H1 (cell line): ENCODE measurements around the gene LCN6. TPM values are rescaled to one million over a fixed set of nuclear protein-coding genes. Genes with fewer than 3 reads are reported as not detected.
"Not testable (repeated sequence)": the region's sequence is repeated elsewhere in the genome, so short reads cannot be mapped to it uniquely, and the experiment has no call there.

Source experiments
- CTCF ChIA-PET: fragments of 300-600 bp; sonication (Branson Sonifier 250); formaldehyde crosslinking; loops from one replicate; lab custom pipeline; 2021; ENCODE audit not compliant: partially characterized antibody; lab: Charles Lee
- POLR2A ChIA-PET: fragments of 300-600 bp; sonication (Branson Sonifier 250); formaldehyde crosslinking; loops from one replicate; lab custom pipeline; 2021; ENCODE audit warnings: inconsistent platforms; ENCODE audit not compliant: partially characterized antibody; lab: Charles Lee
- DNase-seq, 2 experiments: peaks; one replicate each; pipeline versions ENCODE4 v3.0.0 to v3.0.0-alpha.2; 2010 to 2022; ENCODE audit warnings: low spot score in 2 of 2, low read depth in 1 of 2, mixed read lengths in 1 of 2
- FAIRE-seq: peaks from 2 replicates; lab custom pipeline; 2011; peaks lifted over from hg19 to GRCh38; lab: Jason Lieb, UNC
- H2AFZ ChIP-seq: 2 replicates; pipeline ENCODE4 v1.8.1; 2012; ENCODE audit warnings: low read length, inconsistent platforms
- H2AK5ac ChIP-seq: 2 replicates; pipeline ENCODE4 v1.6.1; 2013; ENCODE audit warnings: low read depth, low read length
- H2BK120ac ChIP-seq: replicated peaks from 2 replicates; pipeline ENCODE3; 2013; ENCODE audit warnings: low read depth, low read length, inconsistent platforms
- H2BK12ac ChIP-seq: 2 replicates; pipeline ENCODE4 v1.6.1; 2013; ENCODE audit warnings: low read depth, low read length
- H2BK15ac ChIP-seq: 2 replicates; pipeline ENCODE4 v1.6.1; 2013; ENCODE audit warnings: low read length
- H2BK20ac ChIP-seq: 2 replicates; pipeline ENCODE4 v1.6.1; 2013; ENCODE audit warnings: low read length
- H2BK5ac ChIP-seq: 2 replicates; pipeline ENCODE4 v1.6.1; 2013; ENCODE audit warnings: low read depth, low read length
- H3K14ac ChIP-seq: 2 replicates; pipeline ENCODE4 v1.6.1; 2013; ENCODE audit warnings: inconsistent platforms; ENCODE audit not compliant: insufficient read length
- H3K18ac ChIP-seq: 2 replicates; pipeline ENCODE4 v1.6.1; 2013; ENCODE audit warnings: low read length; ENCODE audit errors: extremely low read depth
- H3K23ac ChIP-seq: 2 replicates; pipeline ENCODE4 v1.6.1; 2013; ENCODE audit warnings: inconsistent platforms; ENCODE audit not compliant: insufficient read length
- H3K23me2 ChIP-seq: 2 replicates; pipeline ENCODE4 v1.6.1; 2013; ENCODE audit warnings: low read depth, low read length
- H3K27ac ChIP-seq: 2 replicates; pipeline ENCODE4 v1.6.1; 2011; ENCODE audit warnings: low read depth, low read length, inconsistent platforms
- H3K27me3 ChIP-seq, 4 experiments: replicated peaks in 1 of 4; 1 replicate in 1 of 4; 2 replicates in 3 of 4; pipeline versions ENCODE4 v1.6.1 to v1.8.1; 2011 to 2013; ENCODE audit warnings: low read length in 3 of 4, mild to moderate bottlenecking in 3 of 4, inconsistent platforms in 2 of 4, mixed read lengths in 2 of 4, moderate library complexity in 1 of 4; ENCODE audit not compliant: control insufficient read depth in 3 of 4, insufficient read depth in 3 of 4; ENCODE audit errors: extremely low read depth in 1 of 4
- H3K36me3 ChIP-seq, 4 experiments: 2 replicates each; pipeline versions ENCODE4 v1.6.1 to v1.8.1; 2011 to 2013; ENCODE audit warnings: mild to moderate bottlenecking in 4 of 4, low read length in 3 of 4, moderate library complexity in 2 of 4, control low read depth in 1 of 4, inconsistent platforms in 1 of 4; ENCODE audit not compliant: insufficient read depth in 4 of 4, control insufficient read depth in 2 of 4
- H3K4ac ChIP-seq: replicated peaks from 2 replicates; pipeline ENCODE3; 2013; ENCODE audit warnings: low read length, low read depth, mixed read lengths, inconsistent platforms; ENCODE audit not compliant: insufficient read length
- H3K4me1 ChIP-seq, 4 experiments: replicated peaks in 1 of 4; 1 replicate in 1 of 4; 2 replicates in 3 of 4; pipeline versions ENCODE4 v1.6.1 to v1.8.1; 2011 to 2013; ENCODE audit warnings: low read length in 3 of 4, inconsistent platforms in 2 of 4, mixed read lengths in 1 of 4; ENCODE audit not compliant: insufficient read depth in 4 of 4, control insufficient read depth in 3 of 4
- H3K4me2 ChIP-seq, 2 experiments: 2 replicates each; pipeline versions ENCODE4 v1.6.1 to v1.8.1; 2011 to 2013; ENCODE audit warnings: low read depth in 2 of 2, low read length in 2 of 2, control low read depth in 1 of 2, inconsistent platforms in 1 of 2, mild to moderate bottlenecking in 1 of 2; ENCODE audit not compliant: insufficient read depth in 1 of 2
- H3K4me3 ChIP-seq, 4 experiments: fragments of 200-600, 300-600 bp in 1 of 4; sonication (generic), shearing (Covaris generic), sonication (Bioruptor Twin) in 1 of 4; 2 replicates each; pipeline versions ENCODE4 v1.5.1 to v1.8.1; 2011 to 2016; ENCODE audit warnings: low read length in 4 of 4, low read depth in 3 of 4, control low read depth in 2 of 4, inconsistent platforms in 2 of 4, mild to moderate bottlenecking in 2 of 4, mixed read lengths in 1 of 4, moderate library complexity in 1 of 4; ENCODE audit not compliant: insufficient read depth in 2 of 4; ENCODE audit errors: extremely low read depth in 1 of 4
- H3K56ac ChIP-seq: replicated peaks from 2 replicates; pipeline ENCODE3; 2013; ENCODE audit warnings: low read depth, mild to moderate bottlenecking, mixed read lengths, low read length, inconsistent platforms; ENCODE audit not compliant: insufficient read length
- H3K79me1 ChIP-seq: 2 replicates; pipeline ENCODE4 v1.6.1; 2013; ENCODE audit warnings: low read depth, low read length, control low read depth
- H3K79me2 ChIP-seq, 2 experiments: 2 replicates each; pipeline versions ENCODE4 v1.6.1 to v1.8.1; 2012 to 2013; ENCODE audit warnings: low read length in 2 of 2, mild to moderate bottlenecking in 2 of 2, inconsistent platforms in 1 of 2; ENCODE audit not compliant: insufficient read depth in 2 of 2, control insufficient read depth in 1 of 2
- H3K9ac ChIP-seq, 4 experiments: replicated peaks in 1 of 4; 1 replicate in 1 of 4; 2 replicates in 3 of 4; pipeline versions ENCODE4 v1.6.1 to v1.8.1; 2011 to 2013; ENCODE audit warnings: low read depth in 3 of 4, low read length in 3 of 4, control low read depth in 2 of 4, mild to moderate bottlenecking in 2 of 4, moderate library complexity in 2 of 4, inconsistent platforms in 1 of 4; ENCODE audit errors: extremely low read depth in 1 of 4
- H3K9me3 ChIP-seq, 2 experiments: 2 replicates each; pipeline versions ENCODE4 v1.6.1 to v1.8.1; 2012 to 2013; ENCODE audit warnings: mild to moderate bottlenecking in 2 of 2, moderate library complexity in 2 of 2, control low read depth in 1 of 2, inconsistent platforms in 1 of 2, low read depth in 1 of 2, low read length in 1 of 2, mixed read lengths in 1 of 2; ENCODE audit not compliant: insufficient read depth in 2 of 2
- H4K20me1 ChIP-seq, 2 experiments: replicated peaks in 1 of 2; 2 replicates each; pipeline versions ENCODE3 to v1.8.1; 2011 to 2013; ENCODE audit warnings: inconsistent platforms in 2 of 2, low read length in 2 of 2, mild to moderate bottlenecking in 1 of 2; ENCODE audit not compliant: insufficient read depth in 2 of 2, control insufficient read depth in 1 of 2
- H4K5ac ChIP-seq: 2 replicates; pipeline ENCODE4 v1.6.1; 2013; ENCODE audit warnings: low read length, low read depth, mixed read lengths, inconsistent platforms; ENCODE audit not compliant: insufficient read length
- H4K8ac ChIP-seq: 2 replicates; pipeline ENCODE4 v1.8.0; 2013; ENCODE audit warnings: mild to moderate bottlenecking, moderate library complexity, low read length, inconsistent platforms; ENCODE audit not compliant: insufficient read depth; ENCODE audit errors: extremely low read depth
- H4K91ac ChIP-seq: replicated peaks from 2 replicates; pipeline ENCODE3; 2013; ENCODE audit warnings: low read length, mixed read lengths, inconsistent platforms; ENCODE audit not compliant: insufficient read length
- WGBS, 2 experiments: shearing (Covaris generic) in 1 of 2; methylation state at CpG; one replicate each; pipeline versions ENCODE4 v1.1.6 to v1.1.7; 2013 to 2015; ENCODE audit warnings: low lambda C conversion rate in 2 of 2, mixed read lengths in 2 of 2, inconsistent platforms in 1 of 2, low coverage in 1 of 2, missing lambda C conversion rate in 1 of 2; ENCODE audit not compliant: insufficient replicate concordance in 2 of 2, insufficient coverage in 1 of 2, insufficient read length in 1 of 2; ENCODE audit errors: extremely low coverage in 1 of 2, missing lambda C conversion rate in 1 of 2; 5-methylcytosine and 5-hydroxymethylcytosine counted together
- polyA plus RNA-seq, 7 experiments: library from polyadenylated mRNA; depleted of rRNA in 3 of 7; stranded (reverse) in 5 of 7; unstranded in 2 of 7; fragments of >200 nt in 5 of 7; fragments of 200-250 nt in 2 of 7; gene quantifications; 1 replicate in 5 of 7; 2 replicates in 1 of 7; 4 replicates in 1 of 7; pipeline versions ENCODE4 v1.2.1 to v1.2.3, GENCODE V29; 2011 to 2013; ENCODE audit warnings: missing spikeins in 2 of 7, mixed read lengths in 2 of 7
- total RNA-seq: library from RNA; stranded (reverse); fragmentation: NEBNext Ultra II Directional; extraction: Animal tissue kit (Norgen Biotek cat#: 25700); gene quantifications from 2 replicates; pipeline ENCODE4 v1.2.1, GENCODE V29; 2021

The LCN6 gene
- total and polyA plus RNA-seq, 2 of the 8 experiments (the other 6 are each of a cell fraction or from before 2014, with no cell fraction given), result not detected

- H2BK12ac ChIP-seq, H3K56ac ChIP-seq, H2BK120ac ChIP-seq, H2BK20ac ChIP-seq, POLR2A ChIA-PET, H4K8ac ChIP-seq, H4K20me1 ChIP-seq, H3K23ac ChIP-seq, H3K9ac ChIP-seq, H2BK5ac ChIP-seq, H3K79me2 ChIP-seq, H3K79me1 ChIP-seq, H3K4ac ChIP-seq, H3K27me3 ChIP-seq, H4K5ac ChIP-seq, H3K9me3 ChIP-seq, H3K23me2 ChIP-seq, H3K14ac ChIP-seq, H2BK15ac ChIP-seq, H3K36me3 ChIP-seq, H4K91ac ChIP-seq, H3K4me3 ChIP-seq, FAIRE-seq, DNase-seq, H3K18ac ChIP-seq, H3K27ac ChIP-seq, H3K4me2 ChIP-seq, H2AK5ac ChIP-seq, H2AFZ ChIP-seq: not testable (repeated sequence)
- CTCF ChIA-PET, result interaction anchor here (0.9 to 9.6 kb wide), 11 partner anchors 7 to 208 kb away, joined by 3 to 88 read pairs (median 5); partner anchors contain the start of genes AJM1, CCDC183, LCN10 and LCN8
- 87% methylated on average over 14 of the region's 14 CpGs; no CpG with 5 or more reads in 1 of the 2 experiments for WGBS, 2 experiments
- H3K4me1 ChIP-seq, result peaks cover 0 to 13% (median 6%) of the 10 kb centered on the region in 4 experiments; a peak in 4 of 7 replicates
Observed at GRCh38 chr9:136765745-136766409, 17.6 kb upstream of the LCN6 start.
